NCI-H510A treated with DMSO at 0.1 percent for 48 hours (cell line): Measurements from ENCODE around the gene BNIP5.
"Not testable (repeated sequence)": the region's sequence is repeated elsewhere in the genome, so short reads cannot be mapped to it uniquely, and the experiment has no call there.

Experiments
- DNase-seq: peaks from one replicate; lab custom pipeline; 2025; lab: John Stamatoyannopoulos, UW

BNIP5 gene

GRCh38 chr6:36343109-36343680 lies 6.5 kb upstream of the BNIP5 start:
- no peak for DNase-seq

GRCh38 chr6:36340618-36341454 lies 4.1 kb upstream of the BNIP5 start:
- DNase-seq, result peak; percentile 45

- DNase-seq, result no peak
These were observed 3.6 kb upstream of the BNIP5 start for GRCh38 chr6:36340306-36340617.

- DNase-seq, result no peak
These were observed 2.5 kb upstream of the BNIP5 start for GRCh38 chr6:36339146-36339545.

GRCh38 chr6:36338223-36338622 lies 1.5 kb upstream of the BNIP5 start:
- not testable (repeated sequence) for DNase-seq

- DNase-seq, result peak; percentile 31
These were observed 1.1 kb upstream of the BNIP5 start for GRCh38 chr6:36337814-36338213.

GRCh38 chr6:36336208-36336710 lies 429 bp downstream of the BNIP5 start:
- no peak for DNase-seq

GRCh38 chr6:36335465-36336207 lies 1.1 kb downstream of the BNIP5 start:
- no peak for DNase-seq

GRCh38 chr6:36334832-36335459 lies 1.7 kb downstream of the BNIP5 start:
- DNase-seq, result peak; percentile 81

GRCh38 chr6:36333931-36334725 lies 2.6 kb downstream of the BNIP5 start:
- peak; percentile 32 for DNase-seq

GRCh38 chr6:36333171-36333895 lies 3.4 kb downstream of the BNIP5 start:
- DNase-seq, result no peak

- DNase-seq, result no peak
These were observed 5.3 kb downstream of the BNIP5 start for GRCh38 chr6:36331381-36331780.

- no peak for DNase-seq
These were observed 6.3 kb downstream of the BNIP5 start for GRCh38 chr6:36330366-36330765.

GRCh38 chr6:36329798-36330291 lies 6.8 kb downstream of the BNIP5 start:
- DNase-seq, result no peak

GRCh38 chr6:36328600-36328999 lies 8.1 kb downstream of the BNIP5 start:
- no peak for DNase-seq

- no peak for DNase-seq
These were observed 8.8 kb downstream of the BNIP5 start for GRCh38 chr6:36327919-36328236.

GRCh38 chr6:36327226-36327918 lies 9.3 kb downstream of the BNIP5 start:
- peak; percentile 33 for DNase-seq

GRCh38 chr6:36326356-36326995 lies 10.2 kb downstream of the BNIP5 start:
- no peak for DNase-seq

- no peak for DNase-seq
These were observed 12.0 kb downstream of the BNIP5 start for GRCh38 chr6:36324715-36325114.

- DNase-seq, result no peak
These were observed 12.5 kb downstream of the BNIP5 start for GRCh38 chr6:36324191-36324590.
